GM12801 (cell line): ENCODE data around the gene UBE2N.

Experiments
- CTCF ChIP-seq: IDR thresholded peaks from one replicate; pipeline ENCODE4 v1.5.1; 2011; ENCODE audit warnings: control low read depth; ENCODE audit not compliant: insufficient read length; ENCODE audit errors: extremely low read depth

The UBE2N gene

DNA sequence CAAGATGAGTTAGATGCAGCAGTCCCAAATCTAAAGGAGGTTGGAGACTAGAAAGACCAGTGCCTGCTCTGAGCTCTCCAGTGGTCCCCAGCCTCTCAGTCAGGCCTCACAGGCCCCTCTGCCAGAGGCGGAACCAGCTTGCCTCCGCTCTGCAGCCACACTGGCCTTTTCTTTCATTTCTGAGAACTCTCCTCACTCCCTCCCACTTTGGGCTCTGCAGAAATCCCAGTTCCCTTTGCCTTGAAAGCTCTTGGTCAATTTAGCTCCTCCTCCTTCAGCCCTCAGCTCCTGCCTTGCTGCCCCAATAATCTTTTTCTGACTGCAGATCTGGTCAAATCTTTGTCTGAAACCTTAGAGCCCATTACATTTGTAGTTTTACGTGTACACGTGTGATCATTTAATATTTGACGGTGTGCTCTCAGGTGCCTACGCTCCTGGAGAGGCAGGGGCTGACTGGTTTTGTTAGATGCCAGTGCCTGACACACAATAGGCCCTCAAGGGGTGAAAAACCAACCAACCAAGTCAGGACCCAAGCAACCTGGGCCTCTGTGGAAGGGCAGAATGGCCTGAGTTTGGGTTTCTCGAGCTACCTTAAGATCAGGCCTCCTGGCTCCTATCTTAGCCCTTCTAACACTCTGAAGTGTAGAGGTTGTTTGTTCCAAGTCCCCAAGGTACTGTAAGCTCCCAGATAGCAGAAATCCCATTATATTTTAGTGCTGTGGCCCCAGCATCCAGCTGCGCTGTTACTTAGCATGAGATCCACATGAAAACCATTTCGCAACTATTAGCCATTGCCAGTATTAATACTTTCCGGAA is 65.1 kb downstream of the UBE2N start:
- no peak for TF ChIP-seq CTCF

DNA sequence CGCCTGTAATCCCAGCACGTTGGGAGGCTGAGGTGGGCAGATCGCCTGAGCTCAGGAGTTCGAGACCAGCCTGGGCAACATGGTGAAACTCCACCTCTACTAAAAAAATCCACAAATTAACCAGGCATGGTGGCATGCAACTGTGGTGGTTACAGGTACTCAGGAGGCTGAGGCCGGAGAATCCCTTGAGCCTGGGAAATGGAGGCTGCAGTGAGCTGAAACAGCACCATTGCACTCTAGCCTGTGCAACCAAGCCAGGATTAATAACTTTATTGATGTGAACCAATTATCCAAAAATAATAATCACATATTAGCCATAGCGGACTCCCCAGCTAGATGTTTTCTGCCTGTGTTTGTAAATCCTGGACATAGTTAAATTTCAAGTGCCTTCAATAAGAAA is 65.8 kb downstream of the UBE2N start:
- no peak for TF ChIP-seq CTCF

GRCh38 chr12:93373961-93374656 is 67.6 kb downstream of the UBE2N start:
- TF ChIP-seq CTCF: no peak

DNA sequence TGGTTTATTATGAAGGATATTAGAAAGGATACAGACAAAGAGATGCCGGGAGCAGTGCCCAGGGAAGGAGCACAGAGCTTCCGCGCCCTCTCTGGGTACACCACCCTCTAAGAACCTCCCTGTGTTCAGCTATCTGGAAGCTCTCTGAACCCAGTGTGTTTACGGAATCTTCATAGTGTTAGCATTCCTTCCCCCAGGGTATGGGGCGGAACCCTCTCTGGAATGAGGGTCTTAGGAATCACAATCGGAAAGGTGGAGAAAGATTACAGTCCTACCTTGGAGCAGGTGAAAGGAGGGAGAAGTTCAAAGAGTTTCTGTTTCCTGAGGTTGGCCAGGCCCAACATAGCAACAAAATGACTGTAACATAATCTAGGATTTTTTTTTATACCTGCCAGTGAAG is 70.8 kb downstream of the UBE2N start:
- no peak for TF ChIP-seq CTCF

- no peak for TF ChIP-seq CTCF
Measured at GRCh38 chr12:93369505-93369904, 72.2 kb downstream of the UBE2N start.

DNA sequence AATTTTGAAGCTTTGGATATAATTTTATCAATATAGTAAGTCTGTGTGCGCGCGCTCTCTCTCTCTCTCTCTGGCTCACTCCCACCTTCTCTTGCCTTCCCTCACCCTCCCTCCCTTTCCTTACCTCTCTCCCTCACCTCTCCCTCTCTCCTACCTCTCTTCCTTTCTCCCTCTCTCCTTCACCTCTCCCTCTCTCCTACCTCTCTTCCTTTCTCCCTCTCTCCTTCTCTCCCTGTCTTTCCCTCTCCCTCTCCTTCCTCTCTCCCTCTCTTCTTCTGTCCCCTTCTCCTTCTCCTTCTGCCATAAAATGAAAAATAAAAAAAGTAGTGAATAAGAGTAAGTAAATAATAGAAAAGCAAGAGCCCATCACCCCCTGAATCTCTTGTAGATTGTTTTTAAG is 73.0 kb downstream of the UBE2N start:
- no peak for TF ChIP-seq CTCF

DNA sequence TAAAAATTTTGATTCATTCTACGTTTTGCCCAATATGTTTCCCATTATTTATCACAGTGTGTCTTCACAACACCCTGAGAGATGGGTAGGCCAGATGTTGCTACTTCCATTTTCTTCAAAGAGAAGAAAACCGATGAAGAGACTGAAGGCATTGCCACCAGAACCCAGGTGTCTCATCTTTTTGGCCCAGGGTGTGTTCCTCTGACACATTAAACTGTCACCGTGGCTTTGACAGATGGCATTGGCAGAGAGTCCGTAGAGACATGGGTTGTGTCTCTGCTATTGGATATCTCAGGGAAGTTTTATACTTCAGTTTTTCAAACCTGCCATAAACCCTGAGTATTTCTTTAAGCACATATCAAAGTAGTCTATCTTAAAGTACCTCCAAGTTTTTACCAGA is 75.3 kb downstream of the UBE2N start:
- TF ChIP-seq CTCF: no peak
